Endometrium (tissue), 2 donors: ENCODE data around the gene AUTS2.

Experiments
- FAIRE-seq: peaks from 2 replicates; lab custom pipeline; 2012; peaks lifted over from hg19 to GRCh38; lab: Jason Lieb, UNC
- donor health status: control.
- donor health status: control.

AUTS2 gene

GRCh38 chr7:70069977-70070376 is 471.7 kb downstream of the AUTS2 start:
- no peak for FAIRE-seq

DNA sequence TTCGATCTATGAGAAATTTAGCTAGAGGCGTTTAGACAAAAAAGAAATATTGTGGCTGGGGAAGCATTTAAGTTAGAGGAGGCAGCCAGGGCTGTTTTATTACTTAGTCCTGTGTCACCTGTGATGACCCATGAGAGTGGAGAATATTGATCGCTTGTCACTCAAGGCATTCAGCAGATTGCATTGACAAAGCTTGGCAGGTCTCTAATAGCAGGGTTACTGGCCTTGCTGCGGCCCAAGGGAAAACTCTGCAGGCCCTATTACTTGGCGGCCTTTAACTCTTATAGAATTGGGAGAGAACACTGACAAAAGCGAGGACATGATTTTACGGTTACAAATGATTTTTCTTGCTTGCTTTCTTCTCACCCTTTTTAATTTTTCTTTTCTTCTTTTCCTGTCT is 473.5 kb downstream of the AUTS2 start:
- no peak for FAIRE-seq

GRCh38 chr7:70072220-70072619 is 473.9 kb downstream of the AUTS2 start:
- no peak for FAIRE-seq

DNA sequence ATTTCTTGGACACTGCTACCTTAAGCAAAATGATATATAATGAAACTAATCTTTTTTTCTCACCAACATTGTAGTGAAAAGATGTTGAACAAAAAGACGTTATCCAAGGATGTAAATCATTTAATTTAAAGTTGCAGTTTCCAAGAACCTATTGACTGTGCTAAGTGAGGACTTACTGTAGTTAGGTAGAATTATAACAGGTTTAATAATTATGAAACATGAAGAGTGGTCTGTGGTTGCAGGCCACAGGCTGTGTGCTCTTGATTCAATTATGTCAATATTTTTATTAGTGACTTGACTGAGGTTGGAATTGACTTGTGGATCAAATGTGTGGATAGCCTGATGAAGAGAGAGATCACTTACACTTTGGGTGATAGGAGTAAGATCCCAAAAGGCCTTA is 478.1 kb downstream of the AUTS2 start:
- FAIRE-seq = no peak

DNA sequence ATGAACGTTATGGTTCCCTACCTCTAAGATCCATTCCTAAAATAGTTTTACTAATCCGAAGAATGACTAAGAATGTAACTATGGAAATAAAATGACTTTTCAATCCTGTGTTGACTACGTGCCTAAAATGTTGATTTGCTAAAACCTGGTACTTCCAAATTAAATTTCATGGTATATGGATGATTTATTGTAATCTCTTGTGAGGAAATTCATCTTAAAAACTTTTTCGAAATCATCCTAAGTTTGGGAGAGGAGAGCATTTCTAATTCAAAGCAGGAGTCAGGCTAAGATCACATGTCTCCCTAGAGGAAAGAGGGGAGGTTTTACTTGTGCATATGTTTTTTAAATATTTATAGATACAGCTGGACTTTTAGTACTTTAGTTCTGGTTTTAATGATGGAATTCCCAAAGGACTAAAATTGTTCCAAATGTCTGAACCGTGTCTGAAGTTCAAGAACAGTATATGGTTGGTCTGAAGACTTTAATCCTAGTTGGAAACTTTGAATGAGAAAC is 483.9 kb downstream of the AUTS2 start:
- FAIRE-seq = peak; percentile 98

GRCh38 chr7:70091362-70091761 is 493.1 kb downstream of the AUTS2 start:
- no peak for FAIRE-seq

DNA sequence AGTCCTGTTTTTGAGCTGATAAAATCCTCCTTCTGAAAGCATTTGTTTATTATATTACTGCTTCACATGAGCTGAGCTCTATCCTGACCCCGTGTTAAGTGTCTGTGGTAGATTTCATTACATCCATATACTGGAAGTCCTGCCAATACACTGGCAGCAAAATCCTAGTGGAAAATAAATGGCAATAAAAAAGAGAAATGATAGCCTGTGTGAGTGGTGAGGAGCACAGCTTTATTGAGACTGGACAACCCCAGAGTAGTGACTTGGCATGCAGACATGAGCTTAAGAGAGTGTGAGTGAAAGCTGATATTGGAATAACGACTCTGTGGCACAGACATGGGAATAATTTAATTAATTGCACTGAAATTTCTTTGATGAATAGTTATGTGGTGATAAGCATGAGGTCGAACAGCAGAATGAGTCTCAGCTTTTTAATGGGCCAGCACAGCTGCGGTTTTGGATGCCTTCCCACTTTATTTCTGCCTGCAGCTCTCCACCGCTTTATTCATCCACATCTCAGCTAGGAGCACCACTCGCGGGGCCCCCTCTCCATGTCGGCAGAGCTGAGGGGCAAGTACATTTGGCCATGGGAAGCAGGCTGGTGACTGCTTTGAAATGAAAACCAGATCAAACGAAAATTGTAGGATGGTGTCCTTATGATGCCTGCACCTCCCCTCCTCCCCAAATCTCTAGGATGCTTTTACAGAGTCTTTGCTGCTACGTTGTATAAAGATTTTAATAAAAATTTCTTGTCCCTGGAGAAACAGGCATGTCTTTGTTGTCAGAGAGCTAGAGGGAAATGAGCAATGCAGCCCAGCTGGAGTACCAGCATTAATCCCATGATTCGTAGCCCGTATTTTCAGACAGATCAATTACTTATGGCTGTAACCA is 494.3 kb downstream of the AUTS2 start:
- FAIRE-seq = peak; percentile 29

DNA sequence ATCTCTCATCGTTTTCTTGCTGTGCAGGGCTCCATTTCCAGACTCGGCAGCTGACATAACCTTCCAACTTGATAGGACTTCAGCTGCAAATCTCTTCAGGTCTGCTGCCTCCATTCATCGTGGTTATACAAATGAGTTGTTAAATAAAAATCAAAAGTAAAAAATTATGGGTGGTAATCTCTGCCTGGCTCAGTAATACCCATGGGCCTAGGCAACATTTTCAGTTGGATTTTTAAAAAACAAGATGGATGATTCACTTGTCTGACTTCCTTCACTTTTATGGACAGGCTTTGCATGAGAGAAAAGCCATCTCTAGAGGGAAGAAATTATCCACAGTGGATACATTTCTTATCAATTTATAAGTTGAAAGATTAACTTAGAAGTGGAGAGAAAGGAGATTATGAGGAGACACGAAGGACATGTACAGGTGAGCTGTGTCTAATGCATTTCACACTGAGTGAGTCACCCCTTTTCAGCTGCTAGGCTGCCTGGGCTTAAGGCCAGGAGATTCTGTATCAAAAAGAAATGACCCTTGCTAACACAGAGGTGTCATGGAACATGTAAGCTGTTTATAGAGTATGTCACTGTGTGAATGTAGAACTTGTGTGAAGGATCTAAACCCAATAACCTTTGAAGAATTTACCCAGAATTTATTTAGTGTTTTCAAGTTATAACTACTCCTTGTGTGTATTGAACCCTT is 495.1 kb downstream of the AUTS2 start:
- FAIRE-seq = no peak

- no peak for FAIRE-seq
Measured at GRCh38 chr7:70094831-70095230, 496.6 kb downstream of the AUTS2 start.

GRCh38 chr7:70097645-70098044 is 499.4 kb downstream of the AUTS2 start:
- no peak for FAIRE-seq

DNA sequence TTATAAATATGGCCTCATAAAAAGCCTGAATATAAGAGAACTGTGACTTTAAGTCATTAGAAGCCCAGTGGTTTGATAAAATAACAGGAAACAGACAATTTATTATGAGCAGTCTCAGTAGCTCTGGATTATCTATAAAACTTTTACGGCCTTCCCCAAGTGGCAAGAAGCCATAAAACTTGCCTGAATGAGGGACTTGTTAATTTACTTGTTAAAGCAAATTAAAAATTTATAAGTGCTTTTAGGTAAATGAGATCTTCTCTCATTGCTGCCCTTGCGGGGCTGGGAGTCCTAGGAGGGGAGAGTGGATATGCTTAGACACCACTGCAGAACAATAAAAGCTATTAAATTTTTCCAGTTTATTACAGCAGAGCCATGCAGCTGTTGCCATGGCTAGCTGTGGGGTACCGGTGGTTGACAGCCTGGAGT is 499.9 kb downstream of the AUTS2 start:
- FAIRE-seq = peak; percentile 78

DNA sequence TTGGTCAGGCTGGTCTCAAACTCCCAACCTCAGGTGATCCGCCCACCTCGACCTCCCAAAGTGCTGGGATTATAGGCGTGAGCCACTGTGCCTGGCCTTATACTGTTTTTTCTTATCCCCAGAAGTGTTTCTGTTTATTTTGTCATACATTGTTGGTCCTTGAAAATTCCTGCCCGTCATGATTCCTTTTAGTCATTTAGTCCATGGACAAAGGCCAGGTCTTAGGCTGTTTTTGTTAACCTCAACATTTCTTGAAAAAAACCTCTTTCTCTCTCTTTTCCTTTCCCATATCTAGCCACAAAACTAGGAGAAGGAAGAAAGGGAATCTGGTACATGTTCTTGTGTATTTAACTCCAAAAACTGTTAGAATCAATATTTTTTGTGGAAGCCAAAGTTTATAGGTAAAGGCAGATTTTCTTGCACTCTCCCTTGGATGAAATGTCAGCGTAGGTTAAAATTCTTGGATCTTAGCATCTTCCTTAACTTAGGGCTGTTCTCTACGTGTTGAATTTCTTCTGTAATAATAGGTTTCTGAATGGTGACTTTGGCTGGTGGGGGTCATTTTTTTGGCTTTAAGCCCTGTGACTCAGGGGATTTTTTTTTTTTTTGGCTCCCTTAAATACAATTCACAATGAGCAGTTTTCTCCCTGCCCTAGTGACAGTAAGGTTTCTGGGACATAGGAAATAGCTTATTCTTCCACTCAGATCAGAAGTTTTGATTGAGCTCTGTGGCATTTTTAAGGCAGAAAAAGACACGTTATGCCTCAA is 500.8 kb downstream of the AUTS2 start:
- no peak for FAIRE-seq

DNA sequence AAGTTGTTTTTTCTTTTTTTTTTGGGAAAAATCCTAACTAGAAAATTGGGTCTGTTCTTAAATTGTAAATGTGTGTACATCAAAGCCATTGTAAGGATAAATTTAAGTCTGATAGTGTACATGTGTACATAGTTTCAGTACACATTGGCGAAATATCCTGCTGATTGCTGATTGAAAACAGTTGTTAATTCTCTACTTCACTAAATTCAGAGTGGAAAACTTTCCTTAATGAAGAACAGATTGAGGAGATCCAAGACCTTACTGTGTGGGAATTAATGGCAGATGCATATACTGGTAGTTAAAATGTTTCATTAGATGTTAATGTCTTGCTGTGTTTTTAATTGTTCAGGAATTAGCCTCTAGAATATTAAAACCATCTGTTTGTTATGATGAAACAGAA is 506.0 kb downstream of the AUTS2 start:
- FAIRE-seq = peak; percentile 99

DNA sequence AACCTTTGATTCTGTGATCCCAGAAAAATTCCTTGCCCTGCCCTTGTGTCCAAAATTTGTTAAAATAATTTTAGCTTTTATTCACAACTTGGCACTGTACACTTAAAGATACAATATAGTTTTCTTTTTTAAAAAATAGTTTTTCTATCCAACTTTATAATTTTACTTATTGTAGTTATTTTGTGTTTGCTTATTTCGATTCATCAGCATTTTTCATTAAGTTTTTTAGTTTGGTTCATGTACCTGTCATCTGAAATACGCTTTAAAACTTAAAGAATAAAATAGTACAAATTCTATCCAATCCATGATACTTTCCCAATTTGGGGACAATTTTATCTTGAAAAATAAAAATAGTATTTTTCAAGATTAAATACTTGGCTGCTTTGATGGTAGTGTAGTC is 514.8 kb downstream of the AUTS2 start:
- peak; percentile 12 for FAIRE-seq

DNA sequence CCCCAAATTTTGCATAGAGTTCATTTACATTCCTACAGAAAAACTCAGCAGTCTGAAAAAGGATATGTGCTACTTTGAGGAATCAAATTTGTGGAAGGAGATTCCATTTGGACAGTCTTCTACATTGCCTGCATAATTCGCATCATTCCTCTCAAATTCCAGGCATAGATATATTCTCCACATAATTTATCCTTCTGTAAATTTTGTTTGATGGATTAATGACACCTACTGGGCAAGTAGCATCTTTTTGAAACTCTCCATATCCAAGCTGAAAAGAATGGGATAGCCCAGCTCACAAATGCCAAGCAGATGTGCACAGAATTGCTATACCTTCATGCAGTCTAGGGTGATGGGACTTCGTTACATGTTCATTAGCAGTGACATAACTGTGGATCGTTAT is 515.3 kb downstream of the AUTS2 start:
- FAIRE-seq = no peak

DNA sequence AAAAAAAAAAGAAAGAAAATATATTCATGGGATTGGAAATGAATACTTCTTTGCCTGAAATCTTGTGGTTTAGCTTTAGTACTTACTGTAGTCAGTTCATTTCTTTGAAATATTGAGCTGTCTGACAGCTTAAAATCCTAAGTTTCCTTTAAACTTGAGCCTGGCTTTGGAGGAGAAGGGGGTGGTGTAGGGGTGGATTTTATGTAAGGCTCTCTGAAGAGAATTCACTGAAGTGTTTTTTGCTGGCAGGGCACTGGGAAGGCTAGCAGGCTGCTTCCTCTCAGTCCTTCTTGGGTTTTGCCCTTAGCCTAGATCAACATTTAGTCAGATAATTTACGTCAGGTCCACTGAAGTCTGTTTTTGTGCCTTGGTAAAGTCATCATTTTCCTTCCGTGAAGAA is 516.5 kb downstream of the AUTS2 start:
- no peak for FAIRE-seq

DNA sequence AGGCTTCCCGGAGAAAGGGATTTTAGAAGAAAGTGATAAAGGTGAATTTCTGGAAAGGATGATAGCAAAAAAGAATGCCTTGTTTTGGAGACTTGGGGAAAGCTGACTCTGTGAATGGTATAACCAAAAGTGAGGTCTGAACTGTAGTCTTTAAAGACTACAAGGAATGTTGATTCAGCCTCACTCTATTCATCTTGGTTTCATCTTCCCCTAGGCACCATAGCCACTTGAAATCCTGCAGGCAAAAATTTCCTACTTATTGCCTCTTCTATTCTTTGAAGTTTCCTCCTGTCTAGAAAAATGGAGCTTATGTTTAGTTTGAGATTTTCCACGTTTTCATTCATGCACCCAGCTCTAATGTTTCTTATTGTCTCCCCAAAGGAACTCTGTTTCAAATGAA is 518.0 kb downstream of the AUTS2 start:
- FAIRE-seq = no peak

DNA sequence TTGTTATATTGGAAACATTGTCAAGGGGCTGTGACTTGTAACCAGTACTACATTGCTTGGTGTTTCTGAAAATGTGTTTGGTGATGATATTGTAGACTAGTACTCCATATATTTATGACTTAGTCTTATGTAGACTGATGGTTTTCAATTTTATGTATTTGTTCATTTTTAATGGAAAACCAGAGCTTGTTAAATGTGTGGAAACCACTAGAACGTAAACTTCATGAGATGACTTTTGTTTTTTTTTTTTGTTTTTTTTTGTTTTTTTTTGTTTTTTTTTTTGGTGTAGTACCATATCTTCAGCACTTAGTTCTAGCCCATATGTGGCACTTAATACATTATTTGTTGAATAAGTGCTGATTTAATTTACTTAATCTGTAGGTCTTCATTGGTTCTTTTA is 518.6 kb downstream of the AUTS2 start:
- peak; percentile 35 for FAIRE-seq

DNA sequence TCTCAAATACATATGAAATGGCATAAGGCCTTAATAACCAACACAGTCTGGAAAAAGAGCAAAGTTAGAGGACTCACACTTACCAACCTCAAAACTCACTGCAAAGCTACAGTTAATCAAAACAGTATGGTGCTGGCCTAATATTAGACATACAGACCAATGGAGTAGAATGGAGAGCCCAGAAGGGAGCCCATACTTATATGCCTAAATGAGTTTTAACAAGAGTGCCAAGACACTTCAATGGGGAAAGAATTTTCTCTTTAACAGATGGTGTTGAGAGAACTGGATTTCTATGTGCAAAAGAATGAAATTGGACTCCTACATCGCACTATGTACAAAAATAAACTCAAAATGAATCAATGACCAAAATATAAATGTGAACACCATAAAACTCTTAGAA is 522.6 kb downstream of the AUTS2 start:
- FAIRE-seq = no peak

DNA sequence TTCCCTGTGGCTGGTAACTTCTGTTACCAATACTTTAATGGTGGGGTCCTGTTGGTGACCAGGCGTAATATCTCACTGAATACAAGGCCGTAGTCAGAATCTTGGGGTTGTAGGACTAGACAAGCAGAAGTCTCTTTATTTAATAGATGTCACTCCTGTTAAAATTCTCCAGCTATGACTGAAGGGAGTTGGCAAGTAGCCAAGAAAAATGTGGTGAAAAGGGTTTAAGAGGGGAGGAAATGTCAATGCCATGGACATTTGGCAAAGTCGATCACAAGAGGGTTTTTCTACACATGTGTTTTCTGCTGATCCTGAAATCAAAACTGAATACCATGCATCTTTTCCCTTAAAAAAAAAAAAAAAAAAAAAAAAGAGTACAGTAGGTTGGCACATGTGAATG is 533.5 kb downstream of the AUTS2 start:
- no peak for FAIRE-seq

DNA sequence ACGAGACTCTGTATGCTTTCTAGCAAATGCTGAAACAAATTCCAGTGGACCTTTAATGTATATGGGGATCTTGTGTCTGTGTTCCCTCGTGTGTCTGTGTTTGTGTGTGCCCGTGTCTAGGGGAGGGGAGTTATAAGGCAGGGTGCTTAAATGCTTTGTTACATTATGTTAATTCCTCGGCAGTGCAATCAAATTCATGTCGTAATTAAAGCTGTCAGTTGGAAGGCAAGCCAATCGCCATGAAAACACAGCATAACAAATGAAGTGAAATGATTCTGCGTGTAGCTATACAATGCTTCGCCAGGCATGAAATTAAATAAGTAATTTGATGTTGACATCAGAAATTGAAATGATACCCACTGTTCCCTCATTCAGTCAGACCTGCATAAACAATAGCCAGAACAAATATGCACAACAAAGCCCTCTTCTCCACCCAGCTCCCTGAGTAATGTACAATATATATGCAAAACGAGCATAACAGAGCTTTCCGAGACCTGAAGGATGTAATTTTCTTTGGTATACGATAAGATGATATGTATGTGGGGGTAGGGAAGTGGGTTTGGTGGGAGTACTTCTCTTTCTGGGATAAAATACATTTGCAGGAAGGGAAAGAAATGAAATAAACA is 534.1 kb downstream of the AUTS2 start:
- FAIRE-seq = no peak
